Stimulated activated CD8-positive, alpha-beta memory T cell treated with anti-CD3 and anti-CD28 coated beads, Interleukin-12 subunit alpha, Interleukin-12 subunit beta, amount 100 ng/mL, for 1 hour (primary cell): ENCODE measurements around the gene AUTS2.

Experiments
- DNase-seq: peaks from one replicate; pipeline ENCODE4 v3.0.0-alpha.2; 2020; ENCODE audit warnings: low read depth

Gene AUTS2

DNA sequence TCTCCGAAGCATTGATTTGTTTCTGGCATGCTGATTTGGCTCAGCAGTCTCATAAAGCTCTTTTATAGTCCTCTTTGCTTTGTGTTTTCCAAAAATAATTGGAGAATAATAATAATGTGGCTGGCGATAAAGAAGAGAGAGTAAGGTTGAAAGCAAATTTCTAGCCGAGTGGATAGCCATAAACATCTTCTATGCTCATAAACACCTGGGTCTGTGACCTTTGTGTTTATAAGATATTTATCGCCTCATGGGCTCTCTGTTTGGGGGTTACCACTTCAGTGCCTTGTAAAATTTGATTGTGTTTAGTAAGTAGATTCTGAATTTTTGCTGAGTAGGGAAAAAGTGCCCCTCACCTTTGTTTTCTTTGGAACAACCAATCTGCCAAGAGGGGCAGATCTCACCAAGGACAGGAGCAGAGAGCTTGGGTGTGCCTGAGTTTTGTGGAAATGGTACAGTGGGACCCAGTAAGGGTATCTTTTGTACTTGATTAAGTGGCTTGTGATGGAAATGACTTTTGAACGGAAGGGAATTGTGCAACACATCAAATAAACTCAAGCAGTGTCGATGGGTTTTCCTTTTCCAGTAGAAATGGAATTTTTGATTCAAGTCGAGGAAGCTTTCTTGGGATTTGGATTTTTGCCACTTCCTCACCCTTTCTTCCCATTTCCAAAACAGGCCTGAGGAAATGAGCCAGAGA lies 220.5 kb downstream of the AUTS2 start:
- DNase-seq: no peak

DNA sequence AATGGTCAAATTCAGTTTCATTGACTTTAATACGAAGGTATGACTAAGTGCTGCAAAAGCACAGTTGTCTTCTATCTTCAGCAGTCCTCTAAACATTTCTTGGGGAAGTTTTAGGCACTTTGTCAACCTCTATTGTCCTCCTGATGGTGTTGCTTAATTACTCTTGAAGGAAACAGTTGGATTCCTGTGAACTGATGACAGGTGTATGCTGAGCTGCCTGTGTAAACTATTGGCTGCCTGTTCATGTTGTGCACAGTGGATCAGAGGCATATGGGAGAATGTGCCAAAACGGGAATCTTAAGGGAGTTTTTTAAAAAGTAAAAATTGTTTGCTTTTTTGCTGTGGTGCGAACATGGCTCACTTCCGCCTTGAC lies 221.0 kb downstream of the AUTS2 start:
- DNase-seq: no peak

DNA sequence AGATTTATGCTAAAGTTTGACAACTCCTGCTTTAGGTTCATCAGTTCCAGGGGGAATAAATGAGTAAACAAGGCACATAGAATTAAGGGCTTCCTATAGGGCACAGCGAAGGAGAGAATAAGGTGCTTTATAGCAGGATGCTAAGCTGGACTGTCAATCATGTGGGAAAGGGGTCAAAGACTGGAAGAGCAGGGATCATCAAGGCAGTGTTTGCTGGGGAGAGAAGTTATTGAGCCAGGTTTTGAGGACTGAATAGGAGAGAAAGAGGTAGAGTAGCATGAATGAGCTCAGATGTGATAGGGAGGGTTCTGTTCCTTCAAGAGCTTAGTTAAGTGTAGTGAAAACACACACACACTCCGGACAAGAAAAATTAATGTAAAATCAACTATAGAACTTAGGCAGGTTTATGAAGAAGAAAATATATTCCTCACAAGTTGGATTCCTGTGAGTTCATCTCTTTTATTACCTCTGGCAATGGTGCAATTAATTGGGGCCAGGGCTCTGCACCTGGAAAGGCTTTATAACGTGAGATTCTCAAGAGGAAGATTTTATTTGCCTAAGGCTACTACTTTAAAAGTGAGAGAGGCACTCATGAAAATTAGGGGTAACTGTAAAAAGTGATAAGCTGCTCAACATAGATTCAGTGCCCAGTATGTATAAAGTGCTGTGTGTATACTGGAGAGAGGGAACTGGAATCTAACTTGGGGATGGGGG lies 222.4 kb downstream of the AUTS2 start:
- DNase-seq: no peak

DNA sequence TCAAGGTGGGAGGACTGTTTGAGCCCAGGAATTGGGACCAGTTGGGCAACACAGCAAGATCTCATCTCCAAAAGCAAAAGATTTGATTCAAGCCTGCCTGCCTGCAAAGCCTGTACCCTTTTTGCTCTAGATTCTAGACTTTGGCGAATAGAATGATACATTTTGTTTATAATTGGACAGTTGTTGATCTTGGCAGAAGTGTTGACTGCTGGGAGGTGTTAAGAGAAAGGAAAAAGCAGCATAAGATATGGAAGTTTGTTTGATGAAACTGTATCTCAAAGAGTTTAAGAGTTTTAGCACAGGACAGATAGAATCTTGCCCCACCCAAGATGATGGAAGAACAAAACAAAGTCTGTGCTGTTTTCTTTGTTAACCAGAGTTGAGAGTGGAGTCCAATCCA lies 224.1 kb downstream of the AUTS2 start:
- no peak for DNase-seq

DNA sequence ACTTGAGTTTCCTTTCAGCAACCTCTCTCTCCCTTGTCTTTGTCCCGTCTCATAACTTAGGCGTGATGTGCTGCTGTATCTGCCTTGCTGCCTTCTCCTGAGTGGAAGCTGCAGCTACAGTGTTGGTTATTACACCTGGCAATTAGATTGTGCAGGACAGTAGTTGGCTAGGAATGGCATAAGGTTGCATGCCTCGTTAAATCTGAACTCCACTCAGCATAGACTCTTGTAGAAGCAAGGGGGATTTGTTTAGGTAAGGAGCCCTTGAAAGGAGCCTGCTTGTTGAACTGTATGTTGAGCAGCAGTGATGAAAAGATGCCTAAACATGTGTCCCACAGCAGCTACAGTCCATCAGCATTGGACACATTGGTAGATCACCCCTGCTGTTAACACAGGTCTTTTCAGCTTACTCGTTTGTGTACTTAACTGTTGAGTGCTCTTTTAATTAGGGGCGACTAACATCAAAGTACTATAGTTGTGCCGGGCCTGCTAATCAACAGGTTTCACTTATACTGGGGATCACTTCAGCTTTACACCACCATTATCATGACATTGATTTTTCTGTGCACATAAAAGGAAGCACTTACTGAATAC lies 225.0 kb downstream of the AUTS2 start:
- no peak for DNase-seq

DNA sequence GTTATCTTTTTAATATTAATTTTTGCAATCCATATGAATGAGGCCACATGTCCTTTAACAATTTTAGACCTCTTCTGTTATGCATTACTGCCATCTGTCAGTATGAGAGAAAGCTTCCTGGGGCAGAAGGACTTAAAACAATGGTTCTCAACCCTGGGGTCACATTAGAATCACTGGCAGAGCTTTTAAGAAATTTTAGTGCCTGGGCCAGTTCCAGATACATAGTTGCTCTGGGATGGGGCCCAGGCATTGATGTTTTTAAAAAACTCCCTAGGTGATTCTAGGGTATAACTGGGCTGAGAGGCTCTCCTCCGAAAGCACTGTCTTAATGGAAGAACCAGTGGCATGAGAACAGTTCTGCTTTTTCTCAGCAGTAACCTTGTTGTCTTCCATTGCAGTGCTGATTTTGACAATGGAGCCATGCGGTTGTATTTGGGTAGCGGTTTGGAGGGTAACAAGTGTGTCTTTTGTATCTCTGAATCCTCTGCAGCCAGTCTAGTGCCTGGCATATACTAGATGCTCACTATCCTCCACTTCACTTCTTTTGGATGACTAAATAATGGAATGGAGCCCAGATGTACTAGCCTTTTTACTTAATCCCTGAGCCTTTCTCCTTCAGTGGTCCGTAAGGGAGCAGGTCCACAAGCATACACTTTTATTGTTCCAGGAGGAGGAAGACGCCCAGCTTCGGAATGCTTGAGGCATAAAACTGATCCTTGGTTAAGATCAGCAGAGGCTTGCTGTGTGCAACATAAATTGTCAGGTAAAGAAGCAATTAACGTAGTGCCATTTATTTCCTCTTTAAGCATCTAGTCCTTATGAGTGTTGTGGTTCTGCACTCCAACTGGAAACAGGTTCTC lies 227.1 kb downstream of the AUTS2 start:
- DNase-seq: no peak

DNA sequence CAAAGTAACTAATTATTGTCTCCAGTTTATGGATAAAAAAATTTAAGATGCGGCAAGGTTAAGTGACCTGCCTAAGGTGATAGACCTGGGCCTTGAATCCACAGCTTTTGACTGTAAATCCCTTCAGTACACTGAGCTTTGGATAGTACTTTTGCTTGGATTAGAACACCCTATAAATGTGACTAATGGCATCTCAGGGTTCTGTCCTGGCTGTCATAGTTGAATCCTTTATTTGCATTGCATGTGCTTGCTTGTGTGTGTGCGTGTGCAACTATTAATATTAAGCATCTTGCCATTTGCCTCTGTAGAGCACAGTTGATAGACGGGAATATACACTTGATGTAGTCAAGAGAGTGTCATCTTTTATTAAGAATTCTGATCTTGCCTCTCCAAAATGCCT lies 228.0 kb downstream of the AUTS2 start:
- no peak for DNase-seq

DNA sequence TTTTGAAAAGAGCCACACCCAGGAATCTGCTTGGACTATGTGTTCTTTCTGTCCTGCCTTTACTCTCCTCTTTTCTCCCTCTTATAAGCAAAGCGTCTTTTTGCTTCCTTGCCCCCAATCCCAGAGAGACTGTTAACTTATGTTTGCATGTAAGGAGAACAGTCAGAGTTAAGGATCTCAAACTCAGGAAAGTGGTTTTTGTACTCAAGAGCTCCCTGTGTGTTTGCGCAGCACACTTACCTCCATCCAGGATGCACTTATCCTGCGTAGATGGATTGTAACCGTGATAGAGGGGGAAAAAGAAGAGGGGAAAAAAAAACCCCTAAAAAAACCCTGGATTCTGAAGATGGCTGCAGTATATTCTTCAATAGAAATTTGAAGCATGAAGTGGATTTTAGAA lies 228.9 kb downstream of the AUTS2 start:
- no peak for DNase-seq

DNA sequence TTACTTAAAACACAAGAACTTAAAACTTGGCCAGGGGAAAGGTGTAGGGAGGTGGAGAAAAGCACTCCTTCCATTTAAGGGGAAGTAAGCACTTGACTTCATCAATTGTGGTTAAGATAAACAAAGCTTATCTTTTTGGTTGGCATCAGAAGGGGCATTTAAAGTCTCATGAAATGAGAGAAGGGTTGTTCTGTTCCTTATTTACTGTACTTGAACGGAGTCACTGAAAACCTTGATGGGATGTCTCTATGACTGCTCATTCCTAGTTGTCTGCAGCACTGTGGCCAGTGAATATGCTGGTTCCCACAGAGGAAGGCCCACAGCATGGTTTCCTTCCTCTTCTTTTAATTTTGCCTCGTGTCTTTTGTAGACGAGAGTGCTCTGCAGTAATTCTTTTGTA lies 229.3 kb downstream of the AUTS2 start:
- DNase-seq: no peak

DNA sequence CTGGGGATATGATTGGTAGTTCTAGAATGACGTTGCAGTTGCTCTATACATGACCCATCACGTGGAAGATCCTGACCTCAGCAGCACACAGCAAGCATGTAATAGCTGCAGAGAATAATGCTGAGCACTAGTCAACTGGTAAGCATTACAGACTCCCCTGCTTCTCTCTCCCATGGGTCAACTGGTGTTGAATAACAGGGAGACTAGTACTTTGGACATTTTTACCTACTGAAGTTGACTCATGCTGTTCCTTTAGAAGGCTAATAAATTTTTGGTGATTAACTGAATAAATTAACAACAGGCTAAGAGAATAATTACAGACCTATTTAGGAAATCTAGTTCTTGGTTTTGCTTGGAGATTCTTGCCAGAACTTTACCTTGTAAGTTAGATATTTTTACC lies 234.1 kb downstream of the AUTS2 start:
- DNase-seq: no peak

DNA sequence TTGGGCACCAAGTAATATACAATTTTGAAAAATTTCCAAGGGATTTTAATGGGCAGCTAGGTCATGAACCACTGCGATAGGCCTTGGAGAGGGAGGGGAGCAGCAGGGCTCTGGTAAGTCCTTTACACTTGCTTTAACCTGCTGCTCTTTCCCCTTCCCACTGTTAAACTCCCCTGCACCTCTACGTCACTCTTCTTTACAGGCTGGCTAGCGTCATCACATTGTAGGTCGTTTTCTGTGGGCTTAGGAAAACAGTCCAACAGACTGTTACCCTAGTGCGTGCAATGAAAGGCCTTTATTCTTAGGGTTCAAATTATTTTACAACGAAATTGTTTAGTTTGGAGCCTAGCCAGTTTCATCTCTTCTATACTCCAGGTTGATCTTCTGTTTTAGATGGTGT lies 235.7 kb downstream of the AUTS2 start:
- DNase-seq: no peak

DNA sequence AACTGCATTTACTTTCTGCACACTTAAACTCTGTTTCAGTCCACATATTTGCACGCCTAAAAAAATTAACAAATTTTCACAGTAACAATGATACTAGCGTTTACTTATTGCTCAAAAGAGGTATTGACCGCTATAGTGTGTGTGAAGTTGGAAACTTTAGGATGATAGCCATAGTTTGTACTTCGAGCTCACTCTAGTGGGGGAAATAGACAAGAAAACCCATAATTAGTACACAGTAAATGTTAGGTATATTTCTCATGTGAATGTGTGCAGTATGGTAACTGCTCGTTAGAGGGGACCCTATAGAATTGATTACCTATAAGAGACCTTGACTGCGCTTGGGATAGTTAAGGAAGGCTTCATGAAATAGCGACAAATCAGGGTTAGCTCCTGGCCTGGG lies 238.4 kb downstream of the AUTS2 start:
- DNase-seq: no peak

DNA sequence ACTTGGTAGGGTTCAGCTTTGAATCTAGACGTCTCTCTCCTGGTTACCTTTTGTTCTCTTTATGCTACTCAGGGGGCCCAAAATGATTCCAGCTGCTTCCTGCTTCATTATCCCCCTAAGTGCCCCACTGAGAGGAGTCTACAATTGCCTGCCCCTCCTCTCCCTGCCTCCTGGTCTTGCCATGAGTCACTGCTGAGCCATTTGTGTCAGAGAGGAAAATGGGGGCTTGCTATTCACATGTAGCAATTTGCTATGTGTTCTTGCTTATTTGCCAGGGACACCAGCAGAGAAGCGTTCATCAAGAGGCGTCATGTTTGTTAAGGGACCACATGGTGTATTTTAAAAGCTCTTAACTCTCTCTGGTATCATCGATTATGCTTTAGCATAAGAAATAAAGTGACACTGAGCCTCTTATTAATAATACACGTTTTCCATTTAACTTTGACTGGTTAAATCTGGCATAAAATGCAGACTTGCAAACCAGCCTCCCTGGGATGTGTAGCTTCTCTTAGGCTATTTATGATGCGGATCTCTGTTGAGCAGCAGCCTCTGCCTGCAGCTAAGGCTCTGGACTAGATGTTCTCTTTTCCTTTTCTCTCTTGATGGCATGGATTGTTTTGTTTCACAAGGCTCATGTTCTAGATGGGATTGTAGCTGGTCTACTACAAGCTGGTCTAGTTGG lies 239.3 kb downstream of the AUTS2 start:
- DNase-seq: no peak

DNA sequence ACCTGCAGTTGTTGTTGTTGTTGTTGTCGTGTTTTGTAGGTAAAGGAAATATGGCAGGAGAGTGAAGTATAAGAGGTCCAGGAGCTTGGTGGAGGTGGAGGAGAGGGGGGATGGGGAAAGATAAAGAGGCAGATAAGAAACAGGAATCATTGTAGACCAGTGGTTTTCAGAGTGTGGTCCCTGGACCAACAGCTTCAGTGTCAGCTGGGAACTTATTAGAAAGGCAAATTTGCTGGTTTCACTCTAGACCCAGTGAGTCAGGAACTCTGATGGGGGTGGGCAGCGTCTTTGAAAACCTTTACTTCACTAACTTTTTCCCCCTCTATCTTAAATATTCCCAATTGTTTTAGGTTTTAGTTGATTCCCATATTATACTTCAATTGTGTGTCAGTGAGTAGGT lies 241.5 kb downstream of the AUTS2 start:
- DNase-seq: no peak

DNA sequence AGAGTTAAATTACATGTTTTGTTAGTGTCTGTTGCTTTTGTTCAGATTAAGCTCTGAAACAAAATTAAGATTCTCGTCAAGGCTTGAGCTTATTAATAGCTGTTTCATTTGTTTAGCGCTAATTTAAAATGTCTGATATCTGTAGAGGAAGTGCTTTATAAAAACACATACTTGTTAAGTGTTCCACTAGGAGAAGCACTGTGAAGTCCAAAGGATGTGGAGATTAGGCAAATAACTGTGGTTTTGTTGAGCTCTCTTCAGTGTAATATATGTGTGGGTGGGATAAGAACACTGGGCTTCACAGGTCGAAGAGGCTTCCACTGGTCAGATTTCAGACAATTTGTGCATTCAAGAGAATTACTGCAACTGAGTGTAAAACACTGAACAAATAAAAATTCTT lies 242.0 kb downstream of the AUTS2 start:
- no peak for DNase-seq

DNA sequence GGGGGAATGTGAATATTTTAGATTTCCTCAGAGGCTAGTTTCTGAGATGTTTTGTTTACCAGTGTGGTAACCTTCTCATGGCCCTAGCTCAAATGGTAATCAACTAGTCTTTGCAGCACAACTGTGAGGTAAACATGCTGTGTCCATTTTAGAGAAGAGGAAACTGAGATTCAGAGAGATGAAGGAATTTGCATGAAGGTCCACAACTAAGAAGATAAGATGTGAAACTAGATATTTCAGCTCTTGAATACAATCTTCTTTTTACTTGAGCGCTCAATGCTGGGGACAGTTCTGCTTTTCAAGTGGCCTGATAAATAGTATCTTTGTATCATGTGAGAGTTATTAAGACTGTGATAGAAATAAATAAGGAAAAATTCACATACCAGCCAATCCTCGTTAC lies 245.4 kb downstream of the AUTS2 start:
- no peak for DNase-seq

DNA sequence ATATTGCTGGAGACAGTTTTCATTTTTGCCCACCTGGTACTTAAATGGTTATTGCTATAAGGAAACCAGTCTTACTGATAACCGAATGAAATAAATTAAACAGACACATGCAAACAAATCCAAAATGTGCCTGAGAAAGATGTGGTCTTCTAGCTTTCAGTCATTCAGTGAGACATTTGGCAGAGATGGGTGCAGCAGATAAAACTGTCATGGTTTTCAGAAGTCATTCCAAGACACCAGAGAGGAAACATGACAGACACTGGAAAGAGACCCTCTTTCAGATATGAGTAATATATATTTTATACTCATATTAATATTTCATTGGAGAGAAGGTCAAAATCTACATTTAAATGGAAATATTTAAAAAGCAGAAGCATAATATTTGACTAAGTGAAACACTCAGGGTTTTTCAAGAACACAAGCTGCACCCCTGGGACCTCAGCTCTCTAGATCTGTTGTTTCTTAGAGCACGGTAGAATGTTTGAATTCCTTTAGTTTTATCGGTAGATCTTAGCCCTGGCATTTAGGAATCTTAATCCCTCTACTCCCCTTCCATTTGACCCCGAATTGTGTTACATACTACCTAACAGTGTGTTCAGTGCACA lies 246.1 kb downstream of the AUTS2 start:
- DNase-seq: no peak

DNA sequence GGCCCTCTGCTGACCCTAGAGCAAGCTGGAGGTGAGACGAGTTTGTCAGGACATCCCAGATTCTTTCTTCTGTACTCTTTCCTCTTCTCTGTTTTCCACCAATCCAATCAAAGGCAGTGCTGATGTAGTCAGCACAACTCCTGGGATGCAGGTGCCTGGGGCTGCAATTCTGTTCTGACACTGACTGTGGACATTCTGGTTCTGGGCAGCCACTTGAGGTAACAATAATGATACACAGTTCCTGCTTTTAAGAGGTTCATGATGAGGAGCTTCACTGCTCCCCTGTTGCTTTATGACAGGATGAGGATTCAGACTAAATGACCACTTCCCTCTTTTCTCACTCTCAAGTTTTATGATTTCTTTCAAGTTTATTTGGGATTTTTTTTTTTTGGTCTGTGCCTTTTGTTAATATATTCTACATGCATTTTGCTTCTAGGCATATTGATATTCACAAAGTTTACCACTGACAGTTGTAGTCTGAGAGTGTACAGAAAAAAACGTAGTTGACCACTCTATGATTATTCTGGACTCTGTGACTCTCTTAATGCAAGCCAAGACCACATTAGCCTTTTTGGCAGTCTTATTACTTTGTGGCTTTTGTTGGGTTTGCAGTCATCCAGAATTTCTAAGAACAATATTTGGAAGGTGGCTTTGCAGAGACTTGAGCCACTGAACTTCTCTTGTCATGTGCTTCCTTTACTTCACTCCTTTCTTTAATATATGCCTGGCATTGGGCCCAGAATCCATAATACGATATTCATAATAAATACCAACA lies 247.6 kb downstream of the AUTS2 start:
- DNase-seq: no peak

DNA sequence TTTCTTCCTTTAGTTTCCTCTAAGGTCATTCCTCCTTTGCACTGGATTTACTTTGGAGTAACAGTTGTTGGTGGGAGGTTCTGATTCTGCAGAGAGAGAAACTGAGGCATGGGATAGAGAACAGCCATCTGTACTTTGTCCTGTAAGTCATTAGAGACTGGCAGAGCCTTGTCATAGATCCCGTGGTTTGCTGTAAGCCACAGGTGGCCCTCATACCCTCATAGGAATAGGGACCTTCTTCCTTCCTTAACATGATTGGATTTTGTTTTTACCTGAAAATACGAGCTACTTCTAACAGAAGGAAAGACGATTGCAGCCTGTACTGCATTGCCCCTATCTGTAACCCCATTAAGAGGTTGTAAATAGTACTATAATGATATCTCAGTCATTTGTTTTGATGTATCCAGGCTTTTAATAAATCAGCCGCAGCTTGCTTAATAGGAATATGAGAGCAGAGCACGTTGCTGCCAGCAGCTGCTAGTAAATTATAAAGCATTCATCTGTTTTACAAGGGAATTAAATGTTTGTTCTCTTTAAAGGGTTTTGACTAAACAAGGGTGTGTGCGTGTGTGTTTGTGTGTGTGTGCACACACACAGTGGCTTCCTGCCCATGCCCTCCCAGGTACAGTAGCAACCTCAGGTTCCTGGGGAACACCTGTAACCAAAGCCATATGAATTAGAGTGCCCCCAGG lies 249.8 kb downstream of the AUTS2 start:
- DNase-seq: no peak

DNA sequence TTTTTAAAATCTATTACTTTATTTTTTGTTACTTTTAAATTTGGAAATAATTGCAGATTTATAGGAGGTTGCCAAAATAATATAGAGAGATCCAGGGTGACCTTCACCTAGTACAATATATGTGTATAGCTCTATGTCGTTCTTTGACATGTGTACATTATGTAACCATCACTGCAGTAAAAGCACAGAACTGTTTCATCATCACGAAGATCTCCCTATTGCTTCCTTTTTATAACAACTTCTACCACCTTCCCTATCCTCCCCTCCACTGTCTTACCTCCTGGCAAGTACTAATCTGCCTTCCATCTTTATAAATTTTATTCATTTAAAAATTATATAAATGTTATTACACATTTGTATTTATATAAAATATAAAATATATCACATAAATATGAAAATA lies 251.0 kb downstream of the AUTS2 start:
- no peak for DNase-seq
